ENCODE measurements around the gene HRAS. TPM values are rescaled to one million over a fixed set of nuclear protein-coding genes. Genes with fewer than 3 reads are reported as not detected.
A peak's percentile ranks its signal among the peaks of the same experiment; 100 is the strongest.

HRAS gene
- total and polyA plus RNA-seq, 2 of the 13 experiments (the other 11 are each of a cell fraction or from before 2014, with no cell fraction given), result 32.9 to 50.0 TPM

GRCh38 chr11:561148-562003, 26.0 kb upstream of the HRAS start (continued):
- TF ChIP-seq MYC (CRISPR knock-in tag; IDR thresholded peaks at IDR 0.05; ENCODE audit: borderline replicate concordance), result peak; percentile 76; the same call in 1 of the 2 replicates
- peak; percentile 92 for TF ChIP-seq SAP130 (CRISPR knock-in tag; IDR thresholded peaks at IDR 0.05; ENCODE audit: low read depth)
- peak; percentile 71; the same call in 1 of the 2 replicates for TF ChIP-seq ERF (CRISPR knock-in tag; IDR thresholded peaks at IDR 0.05)
- TF ChIP-seq ESRRA (CRISPR knock-in tag; IDR thresholded peaks at IDR 0.05; ENCODE audit: low read depth), result no peak
- TF ChIP-seq ZNF17 (CRISPR knock-in tag; IDR thresholded peaks at IDR 0.05), result no peak
- TF ChIP-seq ZNF276 (CRISPR knock-in tag; IDR thresholded peaks at IDR 0.05; ENCODE audit: low read depth), result no peak
- peak; percentile 52; the same call in 1 of the 2 replicates for TF ChIP-seq FOXP4 (CRISPR knock-in tag; IDR thresholded peaks at IDR 0.05)
- TF ChIP-seq ZNF770 (CRISPR knock-in tag; IDR thresholded peaks at IDR 0.05), result no peak
- no peak for TF ChIP-seq NONO (IDR thresholded peaks at IDR 0.05)
- TF ChIP-seq NONO (CRISPR knock-in tag; conservative IDR thresholded peaks at IDR 0.05), result no peak
- peak; percentile 4; the same call in 1 of the 2 replicates for TF ChIP-seq ZBTB14 (CRISPR knock-in tag; IDR thresholded peaks at IDR 0.05)
- TF ChIP-seq FOXA1 (IDR thresholded peaks at IDR 0.05), result no peak
- no peak for TF ChIP-seq FOXA1 (CRISPR knock-in tag; IDR thresholded peaks at IDR 0.05)
- no peak for TF ChIP-seq MXD3 (CRISPR knock-in tag; IDR thresholded peaks at IDR 0.05)
- TF ChIP-seq HMGXB3 (CRISPR knock-in tag; IDR thresholded peaks at IDR 0.05; ENCODE audit: borderline replicate concordance), result 0 out of 2 replicates have a peak, but pooled peaks have one; percentile 14
- no peak for TF ChIP-seq GABPA (IDR thresholded peaks at IDR 0.05; ENCODE audit: low read depth, low read length)
- TF ChIP-seq GABPA (CRISPR knock-in tag; IDR thresholded peaks at IDR 0.05; ENCODE audit: low read depth), result peak; percentile 73
